Activated CD8-positive, alpha-beta memory T cell treated with anti-CD3 and anti-CD28 coated beads, Interleukin-2, amount 50 U/mL, for 24 hours (primary cell): ENCODE measurements around the gene IQGAP2.

Experiments
- DNase-seq: peaks from one replicate; pipeline ENCODE4 v3.0.0-alpha.2; 2020; ENCODE audit errors: extremely low read depth

Gene IQGAP2

GRCh38 chr5:76688836-76689235 is 285.8 kb downstream of the IQGAP2 start:
- no peak for DNase-seq

DNA sequence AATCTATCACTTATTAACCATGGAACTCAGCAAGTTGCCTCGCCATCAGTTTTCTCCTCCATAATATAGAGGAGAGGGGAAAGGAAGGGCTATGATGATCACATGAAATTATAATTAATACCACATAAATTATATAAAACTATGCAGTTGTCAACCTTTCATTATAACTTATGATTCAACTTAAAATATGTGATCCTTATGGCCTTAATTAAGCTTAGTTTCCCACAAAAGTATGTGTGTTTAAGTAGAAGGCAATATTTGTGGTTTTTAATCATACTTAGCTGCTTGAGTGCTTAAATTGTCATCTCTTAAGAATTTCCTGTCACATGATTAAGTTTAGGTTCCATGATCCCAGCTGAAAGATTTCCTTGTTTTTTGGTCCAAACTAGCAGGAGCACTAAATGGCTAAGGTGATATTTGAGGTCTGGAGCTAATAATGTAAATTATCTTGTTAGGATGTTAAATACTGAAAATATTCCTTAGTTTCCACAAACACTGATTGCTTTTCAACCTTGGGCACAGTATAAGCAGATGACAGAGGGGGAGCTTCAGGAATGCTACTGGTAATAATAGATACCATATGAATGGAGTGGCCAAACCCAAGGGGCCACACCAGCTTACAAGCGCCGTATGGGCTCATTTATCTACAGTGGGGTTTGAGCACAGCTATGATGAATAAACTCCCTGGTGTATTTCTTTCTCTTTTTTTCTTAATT is 286.4 kb downstream of the IQGAP2 start:
- DNase-seq = no peak

- DNase-seq = no peak
Measured at GRCh38 chr5:76690037-76690679, 287.1 kb downstream of the IQGAP2 start.

GRCh38 chr5:76690704-76691466 is 287.8 kb downstream of the IQGAP2 start:
- DNase-seq = no peak

- no peak for DNase-seq
Measured at GRCh38 chr5:76691467-76692273, 288.6 kb downstream of the IQGAP2 start.

DNA sequence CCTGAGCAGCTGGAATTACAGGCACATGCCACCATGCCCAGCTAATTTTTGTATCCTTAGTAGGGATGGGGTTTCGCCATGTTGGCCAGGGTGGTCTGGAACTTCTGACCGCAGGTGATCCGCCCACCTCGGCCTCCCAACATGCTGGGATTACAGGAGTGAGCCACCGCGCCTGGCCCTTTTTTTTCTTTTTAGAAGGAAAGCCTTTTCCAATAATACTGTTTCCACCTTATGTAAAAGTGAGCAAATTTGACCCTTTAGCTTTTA is 289.1 kb downstream of the IQGAP2 start:
- DNase-seq = no peak

- no peak for DNase-seq
Measured at GRCh38 chr5:76692651-76693050, 289.6 kb downstream of the IQGAP2 start.

DNA sequence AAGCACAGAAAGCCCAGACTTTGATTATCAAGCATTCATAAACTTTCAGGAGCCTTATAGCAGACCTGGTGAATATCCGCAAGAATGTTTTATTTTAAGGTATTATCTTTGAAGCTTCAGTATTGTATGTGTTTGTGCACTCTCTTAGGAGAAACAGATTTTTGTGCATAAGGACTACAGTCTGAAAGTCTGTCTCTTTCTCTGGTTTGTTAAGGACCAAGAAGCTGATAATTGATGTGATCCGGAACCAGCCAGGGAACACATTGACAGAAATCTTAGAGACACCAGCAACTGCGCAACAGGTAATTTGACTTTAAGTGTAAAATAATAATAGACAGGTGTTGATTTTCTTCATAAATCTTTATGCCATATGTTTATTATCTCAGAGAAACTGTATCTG is 290.1 kb downstream of the IQGAP2 start:
- no peak for DNase-seq

GRCh38 chr5:76694317-76694716 is 291.2 kb downstream of the IQGAP2 start:
- DNase-seq = no peak

DNA sequence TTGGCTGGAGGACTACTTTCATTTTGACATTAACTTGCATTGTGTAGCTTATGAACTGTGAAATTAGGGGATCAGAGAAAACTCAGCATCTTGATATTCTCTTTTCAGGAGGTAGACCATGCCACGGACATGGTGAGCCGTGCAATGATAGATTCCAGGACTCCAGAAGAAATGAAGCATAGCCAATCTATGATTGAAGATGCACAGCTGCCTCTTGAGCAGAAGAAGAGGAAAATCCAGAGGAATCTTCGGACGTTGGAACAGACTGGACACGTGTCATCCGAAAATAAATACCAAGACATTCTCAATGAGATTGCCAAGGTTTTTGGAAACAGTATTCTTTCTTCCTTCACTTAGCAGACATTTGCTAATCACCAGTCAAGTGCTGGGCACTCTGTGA is 292.3 kb downstream of the IQGAP2 start:
- no peak for DNase-seq

DNA sequence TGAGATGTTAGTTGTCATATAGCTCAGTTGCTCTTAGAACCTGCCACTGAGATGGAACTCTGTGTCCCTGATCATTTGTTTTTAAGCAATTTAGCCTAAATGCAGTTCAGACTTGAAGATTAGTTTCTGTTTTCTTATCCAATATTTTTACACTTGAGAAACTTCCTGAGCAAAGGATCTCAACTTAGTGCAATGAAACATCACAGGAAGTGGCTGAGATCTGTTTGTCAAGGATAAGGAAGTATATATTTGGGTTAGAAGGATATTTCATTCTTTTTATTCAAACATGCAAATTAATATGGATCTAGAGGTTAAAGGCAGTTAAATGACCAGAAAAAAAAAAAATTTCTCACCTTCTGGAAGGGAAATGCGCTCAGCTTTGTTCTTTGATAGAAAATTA is 293.2 kb downstream of the IQGAP2 start:
- DNase-seq = no peak

DNA sequence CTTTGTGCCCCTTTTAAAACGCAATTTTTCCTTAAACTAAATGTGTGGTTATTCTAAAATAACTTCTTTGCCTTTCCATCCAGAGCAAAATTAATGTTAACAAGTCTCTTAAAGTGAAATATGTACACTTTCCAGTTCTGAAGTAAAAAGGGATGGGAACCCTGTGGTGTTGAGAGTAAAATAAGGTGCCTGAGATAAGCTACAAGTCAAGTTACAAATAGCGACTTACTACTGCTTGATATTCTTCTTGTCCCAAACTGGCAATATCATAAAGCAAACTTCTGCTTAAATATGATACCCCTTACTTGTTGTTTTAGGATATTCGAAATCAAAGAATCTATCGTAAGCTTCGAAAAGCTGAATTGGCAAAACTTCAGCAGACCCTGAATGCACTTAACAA is 294.6 kb downstream of the IQGAP2 start:
- no peak for DNase-seq

GRCh38 chr5:76700571-76700970 is 297.5 kb downstream of the IQGAP2 start:
- no peak for DNase-seq

DNA sequence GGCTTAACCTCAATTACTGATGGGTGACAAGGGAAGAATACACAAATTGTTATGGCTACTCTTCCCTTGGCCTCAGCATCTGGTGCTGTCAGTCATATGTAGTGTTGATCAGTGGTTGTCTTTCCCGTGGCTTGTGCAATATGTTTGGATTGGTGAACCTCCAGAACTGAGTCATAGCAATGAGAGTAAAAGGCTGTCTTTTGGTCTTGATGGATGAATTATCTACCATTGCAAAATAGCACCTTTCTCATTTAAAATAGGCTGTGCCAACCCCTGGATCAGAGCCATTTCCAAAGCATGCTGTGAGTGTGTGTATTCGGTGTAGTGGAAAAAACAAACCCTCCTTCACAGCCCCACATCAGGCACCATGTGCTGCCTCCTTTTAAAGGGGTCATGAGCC is 298.2 kb downstream of the IQGAP2 start:
- DNase-seq = no peak

DNA sequence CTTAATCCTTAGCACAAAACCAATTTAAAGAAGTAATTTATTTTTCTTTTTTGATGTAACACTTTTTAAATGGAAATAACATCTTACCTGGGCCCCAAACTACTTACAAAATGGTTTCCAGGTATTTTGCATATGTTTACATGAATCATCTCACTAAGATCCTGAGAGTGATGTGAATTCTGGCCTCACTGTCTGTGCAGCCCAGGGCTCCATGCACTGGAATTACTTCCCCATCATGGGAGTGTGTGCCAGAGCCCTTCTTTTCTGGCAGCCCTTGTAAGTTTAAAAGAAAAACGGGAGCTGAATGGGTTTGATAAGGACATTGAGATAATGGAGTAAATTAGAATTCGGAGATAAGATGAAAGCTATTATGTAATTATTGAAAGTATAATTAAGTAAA is 300.6 kb downstream of the IQGAP2 start:
- DNase-seq = no peak

GRCh38 chr5:76704131-76704663 is 301.1 kb downstream of the IQGAP2 start:
- no peak for DNase-seq

DNA sequence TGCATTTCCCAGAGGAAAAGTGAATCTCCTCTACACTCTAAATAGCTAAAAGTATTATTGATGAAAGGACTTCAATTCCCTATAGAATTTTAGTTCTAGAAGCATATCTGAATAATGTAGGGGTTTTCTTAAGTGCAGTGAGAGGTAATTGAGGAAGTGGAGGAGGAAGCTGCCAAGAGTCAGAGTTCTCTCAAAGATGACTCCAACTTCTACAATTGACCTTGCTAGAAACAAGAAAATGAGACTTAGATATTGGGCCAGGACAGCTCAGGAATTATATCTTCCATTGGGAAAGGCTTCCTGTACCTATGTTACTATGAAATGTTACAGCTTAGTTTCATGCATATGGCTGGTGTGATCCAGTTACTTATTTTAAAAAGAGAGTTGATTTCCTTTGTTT is 302.5 kb downstream of the IQGAP2 start:
- DNase-seq = no peak

DNA sequence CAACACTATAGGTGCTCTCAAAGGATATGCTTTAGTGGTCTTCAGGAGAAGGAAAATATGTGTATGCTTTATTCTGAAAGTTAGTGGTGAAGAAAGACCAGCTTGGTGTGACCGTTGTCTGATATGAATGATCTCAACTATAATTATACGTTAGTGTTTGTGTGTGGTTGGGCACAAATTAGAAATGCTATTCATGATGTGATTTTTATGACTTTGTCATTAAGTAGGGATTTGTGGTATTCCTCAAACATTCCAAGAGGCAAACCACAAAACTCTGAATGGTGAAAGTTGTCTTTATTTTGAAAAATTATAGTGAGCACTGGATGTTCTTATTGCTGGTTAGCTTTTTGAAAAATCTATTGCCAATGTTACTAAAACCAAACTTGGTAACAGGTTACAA is 306.7 kb downstream of the IQGAP2 start:
- DNase-seq = no peak

DNA sequence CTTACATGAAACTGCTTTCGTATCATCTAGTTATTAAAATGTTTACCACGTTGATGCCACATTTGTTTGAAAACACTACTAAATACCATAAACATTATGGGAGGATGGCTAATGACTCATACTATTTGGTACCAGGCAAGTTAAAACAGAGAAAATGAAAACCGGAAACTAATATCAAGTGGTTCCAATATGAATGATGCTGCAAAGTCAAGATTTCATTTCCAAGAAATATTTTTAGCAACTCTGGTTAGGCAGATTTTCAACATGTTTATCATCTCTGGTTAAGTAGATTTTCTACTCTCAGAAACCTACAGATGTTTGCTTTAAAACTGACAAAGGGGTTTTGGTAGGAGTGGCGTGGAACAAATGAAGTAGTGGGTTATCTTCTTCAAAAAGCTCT is 307.9 kb downstream of the IQGAP2 start:
- no peak for DNase-seq

- DNase-seq = no peak
Measured at GRCh38 chr5:76714751-76715485, 311.8 kb downstream of the IQGAP2 start.

DNA sequence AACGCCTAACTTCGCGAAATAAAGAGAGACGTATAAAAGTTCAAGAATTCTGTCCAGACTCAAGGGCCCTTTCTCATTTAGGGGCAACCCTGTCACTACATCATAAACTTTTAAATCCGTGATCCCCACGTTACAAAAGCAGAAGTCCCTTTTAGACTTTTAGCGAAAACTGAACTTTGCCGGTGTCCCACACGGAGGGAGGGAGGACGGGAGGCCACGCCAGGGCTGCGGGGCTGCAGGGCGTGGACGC is 312.3 kb downstream of the IQGAP2 start:
- no peak for DNase-seq
